HepG2 (cell line): ENCODE measurements around the gene INF2. TPM values are rescaled to one million over a fixed set of nuclear protein-coding genes. Genes with fewer than 3 reads are reported as not detected.

Experiments
- AKNA ChIP-seq: sonication (generic); formaldehyde crosslinking; IDR thresholded peaks from 2 replicates; pipeline ENCODE4 v1.4.0; 2020; ENCODE audit warnings: missing genetic modification reagents, borderline replicate concordance
- BCL6 ChIP-seq: IDR thresholded peaks from 2 replicates; pipeline ENCODE4 v1.6.1; 2016; ENCODE audit warnings: missing genetic modification reagents, missing compliant biosample characterization
- DNMT3B ChIP-seq: conservative IDR thresholded peaks from 2 replicates; pipeline ENCODE4 v1.6.1; 2016; ENCODE audit warnings: missing biosample characterization, control low read depth
- ISX ChIP-seq: sonication (generic); formaldehyde crosslinking; conservative IDR thresholded peaks from 2 replicates; pipeline ENCODE4 v1.5.0; 2020; ENCODE audit warnings: missing genetic modification reagents
- KAT2B ChIP-seq: fragments of 150-350 bp; IDR thresholded peaks from 2 replicates; pipeline ENCODE4 v1.6.1; 2014; ENCODE audit warnings: low read depth, low read length, borderline replicate concordance
- MIXL1 ChIP-seq: IDR thresholded peaks from 2 replicates; pipeline ENCODE4 v1.6.1; 2016
- NONO ChIP-seq, 2 experiments: fragments of 450-650 bp in 1 of 2; sonication (generic) in 1 of 2; formaldehyde crosslinking in 1 of 2; IDR thresholded peaks in 1 of 2; conservative IDR thresholded peaks in 1 of 2; 2 replicates each; pipeline versions ENCODE4 v1.6.1 to v1.8.0; 2017 to 2022; ENCODE audit warnings: mild to moderate bottlenecking in 1 of 2, missing genetic modification reagents in 1 of 2, moderate library complexity in 1 of 2
- RARG ChIP-seq: sonication (generic); formaldehyde crosslinking; IDR thresholded peaks from 2 replicates; pipeline ENCODE4 v1.4.0; 2020; ENCODE audit warnings: low read depth, mild to moderate bottlenecking, missing genetic modification reagents
- REL ChIP-seq: sonication (generic); formaldehyde crosslinking; conservative IDR thresholded peaks from 2 replicates; pipeline ENCODE4 v1.8.0; 2022; ENCODE audit warnings: mild to moderate bottlenecking, missing genetic modification reagents, moderate library complexity
- RORA ChIP-seq: sonication (generic); formaldehyde crosslinking; IDR thresholded peaks from 2 replicates; pipeline ENCODE4 v1.5.0; 2020; ENCODE audit warnings: mild to moderate bottlenecking, missing genetic modification reagents, moderate library complexity
- SKIL ChIP-seq: sonication (generic); formaldehyde crosslinking; IDR thresholded peaks from 2 replicates; pipeline ENCODE4 v1.8.0; 2022; ENCODE audit warnings: missing genetic modification reagents, mild to moderate bottlenecking, moderate library complexity, borderline replicate concordance
- SOX6 ChIP-seq, 2 experiments: fragments of 450-650 bp in 1 of 2; sonication (generic) in 1 of 2; formaldehyde crosslinking in 1 of 2; IDR thresholded peaks; 2 replicates each; pipeline versions ENCODE4 v1.4.0 to v1.6.1; 2017 to 2020; ENCODE audit warnings: antibody characterized with exemption in 1 of 2, mild to moderate bottlenecking in 1 of 2, missing genetic modification reagents in 1 of 2
- ZNF264 ChIP-seq: sonication (generic); formaldehyde crosslinking; IDR thresholded peaks from 2 replicates; pipeline ENCODE4 v1.4.0; 2020; ENCODE audit warnings: missing genetic modification reagents
- ZNF687 ChIP-seq: sonication (generic); formaldehyde crosslinking; IDR thresholded peaks from 2 replicates; pipeline ENCODE4 v1.5.1; 2020; ENCODE audit warnings: mild to moderate bottlenecking, missing genetic modification reagents, moderate library complexity
- ZNF749 ChIP-seq: sonication (generic); formaldehyde crosslinking; IDR thresholded peaks from 2 replicates; pipeline ENCODE4 v1.8.0; 2022; ENCODE audit warnings: mild to moderate bottlenecking, missing genetic modification reagents, moderate library complexity, borderline replicate concordance
- ZNF776 ChIP-seq: sonication (generic); formaldehyde crosslinking; IDR thresholded peaks from 2 replicates; pipeline ENCODE4 v1.4.0; 2020; ENCODE audit warnings: mild to moderate bottlenecking, missing genetic modification reagents
- ZNF841 ChIP-seq: sonication (generic); formaldehyde crosslinking; IDR thresholded peaks from 2 replicates; pipeline ENCODE4 v1.8.1; 2023; ENCODE audit warnings: missing genetic modification reagents, borderline replicate concordance
- polyA plus RNA-seq, 8 experiments: library from polyadenylated mRNA; depleted of rRNA in 3 of 8; stranded (reverse) in 7 of 8; unstranded in 1 of 8; fragments of >200 nt; fragmentation: Illumina TruSeq in 4 of 8; extraction: Trizol in 4 of 8; gene quantifications; 2 replicates each; pipeline versions ENCODE4 v1.2.1 to v1.2.3, GENCODE V29; 2011 to 2016; ENCODE audit warnings: low read depth in 4 of 8, missing spikeins in 1 of 8, mixed read lengths in 1 of 8; ENCODE audit not compliant: insufficient read depth in 1 of 8
- total RNA-seq, 5 experiments: library from RNA; depleted of rRNA; stranded (reverse); fragments of >200 nt; fragmentation: Illumina TruSeq; extraction: Trizol; gene quantifications; 2 replicates each; pipeline ENCODE4 v1.2.3, GENCODE V29; 2016; ENCODE audit warnings: low read depth in 1 of 5

The INF2 gene
- total and polyA plus RNA-seq, 2 of the 13 experiments (the other 11 are each of a cell fraction or from before 2014, with no cell fraction given) = 16.4 to 26.4 TPM

- peak; percentile 98 for TF ChIP-seq SKIL (CRISPR knock-in tag)
- peak; percentile 95 for TF ChIP-seq BCL6 (CRISPR knock-in tag)
- TF ChIP-seq RORA (CRISPR knock-in tag) = no peak
- no peak for TF ChIP-seq ZNF841 (CRISPR knock-in tag)
- TF ChIP-seq NONO (IDR thresholded peaks at IDR 0.05) = no peak
- no peak for TF ChIP-seq NONO (CRISPR knock-in tag; conservative IDR thresholded peaks at IDR 0.05)
- TF ChIP-seq MIXL1 (CRISPR knock-in tag) = peak; percentile 60; the same call in 1 of the 2 replicates
- no peak for TF ChIP-seq KAT2B
- TF ChIP-seq ISX (CRISPR knock-in tag) = no peak
- no peak for TF ChIP-seq RARG (CRISPR knock-in tag)
- TF ChIP-seq ZNF776 (CRISPR knock-in tag) = no peak
- TF ChIP-seq ZNF687 (CRISPR knock-in tag) = no peak
- TF ChIP-seq SOX6 (IDR thresholded peaks at IDR 0.05) = no peak
- TF ChIP-seq SOX6 (CRISPR knock-in tag; IDR thresholded peaks at IDR 0.05) = peak; percentile 89
- TF ChIP-seq DNMT3B (CRISPR knock-in tag) = no peak
- TF ChIP-seq AKNA = no peak
- no peak for TF ChIP-seq ZNF264
- no peak for TF ChIP-seq ZNF749
- no peak for TF ChIP-seq REL (CRISPR knock-in tag)
These were observed 35.3 kb upstream of the INF2 start (continued) for GRCh38 chr14:104654119-104654518.
